Liver (tissue), 3 donors: ENCODE results near the gene NUDT5.

Experiments
- CTCF ChIP-seq: fragments of 150-350 bp; IDR thresholded peaks from 2 replicates; pipeline ENCODE4 v1.5.1; 2017; ENCODE audit warnings: improper control_type of control experiment, low read depth, low read length; ENCODE audit not compliant: missing input control
- EGR1 ChIP-seq, 2 donors: IDR thresholded peaks; 2 replicates each; pipeline ENCODE4 v1.6.1; 2016 to 2018; ENCODE audit warnings: antibody characterized with exemption in 2 of 2, low read depth in 2 of 2
- JUND ChIP-seq, 2 donors: IDR thresholded peaks; 2 replicates each; pipeline ENCODE4 v1.6.1; 2016; ENCODE audit warnings: antibody characterized with exemption in 2 of 2
- RAD21 ChIP-seq, 2 donors: IDR thresholded peaks; 2 replicates each; pipeline ENCODE4 v1.6.1; 2016; ENCODE audit warnings: antibody characterized with exemption in 2 of 2, mild to moderate bottlenecking in 2 of 2
- REST ChIP-seq: IDR thresholded peaks from 2 replicates; pipeline ENCODE4 v1.6.1; 2016; ENCODE audit warnings: antibody characterized with exemption, mild to moderate bottlenecking
- RXRA ChIP-seq, 2 donors: IDR thresholded peaks; 2 replicates each; pipeline ENCODE4 v1.6.1; 2017 to 2018; ENCODE audit warnings: antibody characterized with exemption in 2 of 2, mild to moderate bottlenecking in 1 of 2
- TAF1 ChIP-seq: conservative IDR thresholded peaks from 2 replicates; pipeline ENCODE4 v1.6.1; 2016; ENCODE audit warnings: antibody characterized with exemption, mild to moderate bottlenecking
- YY1 ChIP-seq: IDR thresholded peaks from 2 replicates; pipeline ENCODE4 v1.6.1; 2016; ENCODE audit warnings: antibody characterized with exemption, mild to moderate bottlenecking
- donor health status: healthy.
- donor health status: healthy.

GRCh38 chr10:12200850-12201249, 5.2 kb upstream of the NUDT5 start:
- no peak for TF ChIP-seq CTCF
- no peak for TF ChIP-seq REST
- TF ChIP-seq RAD21 (IDR thresholded peaks at IDR 0.05), result no peak
- no peak for TF ChIP-seq YY1
- no peak for TF ChIP-seq TAF1
- TF ChIP-seq EGR1 (IDR thresholded peaks at IDR 0.05; ENCODE audit: low read depth in 2 of 2), result no peak
- no peak for TF ChIP-seq RXRA (IDR thresholded peaks at IDR 0.05)
- TF ChIP-seq JUND (IDR thresholded peaks at IDR 0.05), result no peak
